GM18505 (cell line): ENCODE measurements around the gene EFNB3.

Experiments used
- ATAC-seq: cut with Tn5 transposase; IDR thresholded peaks from one replicate; pipeline ENCODE4 v1.9.1; 2021; ENCODE audit not compliant: unreplicated experiment
- POLR2A ChIP-seq: IDR thresholded peaks from 4 replicates; pipeline ENCODE4 v1.6.1; 2011; ENCODE audit warnings: borderline replicate concordance; ENCODE audit not compliant: insufficient read depth, insufficient read length; ENCODE audit errors: extremely low read depth

EFNB3 gene

GRCh38 chr17:7705269-7706255 is 560 bp downstream of the EFNB3 start:
- TF ChIP-seq POLR2A: no peak
- no peak for ATAC-seq

GRCh38 chr17:7706631-7707354 is 1.8 kb downstream of the EFNB3 start:
- TF ChIP-seq POLR2A: no peak
- ATAC-seq: no peak

DNA sequence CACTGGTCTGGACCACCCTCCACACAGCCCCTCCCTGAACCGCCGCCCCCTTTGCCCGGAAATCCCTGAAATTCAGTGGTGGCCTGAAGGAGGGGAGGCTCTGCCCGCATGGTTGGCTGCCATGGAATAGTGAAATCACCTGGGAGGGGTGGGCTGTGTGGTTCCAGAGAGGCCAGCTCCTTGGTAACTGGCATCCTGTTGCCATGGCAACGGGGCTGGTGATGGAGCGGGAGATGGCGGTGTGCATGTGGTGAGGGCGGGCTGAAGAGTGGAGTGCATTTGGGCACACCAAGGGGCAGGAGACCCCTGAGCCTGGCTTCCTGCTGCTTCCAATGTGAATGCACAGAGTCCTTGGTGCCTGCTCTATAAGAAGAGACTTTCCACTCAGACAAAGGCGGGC is 2.4 kb downstream of the EFNB3 start:
- ATAC-seq: no peak
- no peak for TF ChIP-seq POLR2A

- ATAC-seq: no peak
Measured at GRCh38 chr17:7707858-7708750, 3.1 kb downstream of the EFNB3 start.

GRCh38 chr17:7709031-7709430 is 4.0 kb downstream of the EFNB3 start:
- no peak for ATAC-seq
- TF ChIP-seq POLR2A: no peak

More at GRCh38 chr17:7707858-7708750, 3.1 kb downstream of the EFNB3 start:
- no peak for TF ChIP-seq POLR2A

GRCh38 chr17:7710301-7710700 is 5.3 kb downstream of the EFNB3 start:
- TF ChIP-seq POLR2A: no peak
- no peak for ATAC-seq

- no peak for TF ChIP-seq POLR2A
- ATAC-seq: no peak
Measured at GRCh38 chr17:7711051-7711755, 6.2 kb downstream of the EFNB3 start.

DNA sequence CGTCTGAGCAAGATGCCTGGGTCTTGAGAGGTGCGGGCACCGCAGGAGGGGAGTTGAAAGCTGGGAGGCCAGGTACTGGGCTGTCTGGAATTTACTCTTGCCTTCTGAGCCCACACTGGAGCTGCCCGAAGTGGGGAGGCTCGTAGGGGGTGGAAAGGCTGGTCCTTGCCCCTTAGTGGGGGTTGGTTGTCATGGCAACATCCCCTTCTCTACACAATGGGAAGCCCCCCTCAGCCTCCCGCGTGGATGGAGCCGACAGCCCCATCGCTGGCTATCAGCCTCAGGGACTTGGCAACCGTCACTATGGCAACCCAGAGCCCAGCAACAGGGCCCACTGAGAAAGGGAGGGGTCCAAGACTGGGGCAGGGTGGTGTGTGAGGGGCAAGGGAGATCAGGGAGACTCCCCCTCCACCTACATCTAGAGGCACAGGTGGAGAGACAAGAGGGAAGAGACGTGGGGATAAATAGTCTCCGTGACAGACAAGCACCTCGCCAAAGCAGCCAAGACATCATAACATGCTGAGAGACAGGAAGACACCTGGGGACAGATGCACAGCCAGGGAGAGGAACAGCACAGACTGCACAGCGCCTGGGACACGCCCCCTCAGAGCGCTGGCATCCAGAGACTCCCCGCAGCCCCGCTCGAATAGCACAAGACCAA is 7.2 kb downstream of the EFNB3 start:
- TF ChIP-seq POLR2A: no peak
- no peak for ATAC-seq

- ATAC-seq: no peak
- TF ChIP-seq POLR2A: no peak
Measured at GRCh38 chr17:7713782-7714181, 8.8 kb downstream of the EFNB3 start.

- no peak for TF ChIP-seq POLR2A
- no peak for ATAC-seq
Measured at GRCh38 chr17:7714721-7715594, 10.0 kb downstream of the EFNB3 start.
